Activated CD4-positive, alpha-beta T cell treated with anti-CD3 and anti-CD28 coated beads, Interleukin-2, amount 50 U/mL, for 24 hours (primary cell): ENCODE data around the gene BPHL.
"Not testable (repeated sequence)": the region's sequence is repeated elsewhere in the genome, so short reads cannot be mapped to it uniquely, and the experiment has no call there.

Source experiments
- DNase-seq, 2 donors: peaks; one replicate each; pipeline ENCODE4 v3.0.0-alpha.2; 2020; ENCODE audit warnings: low read depth in 1 of 2, low spot score in 1 of 2

BPHL gene

GRCh38 chr6:3176562-3177355, 58.2 kb downstream of the BPHL start:
- DNase-seq, result no peak

GRCh38 chr6:3178666-3179065, 60.2 kb downstream of the BPHL start:
- not testable (repeated sequence) for DNase-seq

GRCh38 chr6:3179945-3180344, 61.4 kb downstream of the BPHL start:
- not testable (repeated sequence) for DNase-seq

- DNase-seq, result no peak
Observed at GRCh38 chr6:3181105-3181504, 62.6 kb downstream of the BPHL start.

- no peak for DNase-seq
Observed at GRCh38 chr6:3183066-3183465, 64.6 kb downstream of the BPHL start.

GRCh38 chr6:3186974-3187382, 68.5 kb downstream of the BPHL start:
- DNase-seq, result no peak

- no peak for DNase-seq
Observed at GRCh38 chr6:3188262-3188661, 69.8 kb downstream of the BPHL start.

- DNase-seq, result not testable (repeated sequence)
Observed at GRCh38 chr6:3189192-3189591, 70.7 kb downstream of the BPHL start.

- DNase-seq, result no peak
Observed at GRCh38 chr6:3190056-3190455, 71.5 kb downstream of the BPHL start.

GRCh38 chr6:3190779-3191178, 72.3 kb downstream of the BPHL start:
- no peak for DNase-seq

- DNase-seq, result no peak
Observed at GRCh38 chr6:3193102-3193849, 74.8 kb downstream of the BPHL start.

GRCh38 chr6:3194535-3195419, 76.3 kb downstream of the BPHL start:
- no peak for DNase-seq

- DNase-seq, result no peak
Observed at GRCh38 chr6:3195420-3195694, 76.8 kb downstream of the BPHL start.

- DNase-seq, result no peak
Observed at GRCh38 chr6:3195695-3196497, 77.4 kb downstream of the BPHL start.

- no peak for DNase-seq
Observed at GRCh38 chr6:3196770-3197169, 78.3 kb downstream of the BPHL start.

GRCh38 chr6:3197734-3198133, 79.2 kb downstream of the BPHL start:
- DNase-seq, result not testable (repeated sequence)

GRCh38 chr6:3199382-3199781, 80.9 kb downstream of the BPHL start:
- DNase-seq, result no peak

GRCh38 chr6:3200682-3201081, 82.2 kb downstream of the BPHL start:
- no peak for DNase-seq

GRCh38 chr6:3201388-3201787, 82.9 kb downstream of the BPHL start:
- DNase-seq, result no peak
